AG08396 (cell line): Measurements from ENCODE around the gene ZNF423.

Experiments
- DNase-seq: peaks from one replicate; pipeline ENCODE4 v3.0.0; 2012; ENCODE audit warnings: low spot score, mixed read lengths

The ZNF423 gene

DNA sequence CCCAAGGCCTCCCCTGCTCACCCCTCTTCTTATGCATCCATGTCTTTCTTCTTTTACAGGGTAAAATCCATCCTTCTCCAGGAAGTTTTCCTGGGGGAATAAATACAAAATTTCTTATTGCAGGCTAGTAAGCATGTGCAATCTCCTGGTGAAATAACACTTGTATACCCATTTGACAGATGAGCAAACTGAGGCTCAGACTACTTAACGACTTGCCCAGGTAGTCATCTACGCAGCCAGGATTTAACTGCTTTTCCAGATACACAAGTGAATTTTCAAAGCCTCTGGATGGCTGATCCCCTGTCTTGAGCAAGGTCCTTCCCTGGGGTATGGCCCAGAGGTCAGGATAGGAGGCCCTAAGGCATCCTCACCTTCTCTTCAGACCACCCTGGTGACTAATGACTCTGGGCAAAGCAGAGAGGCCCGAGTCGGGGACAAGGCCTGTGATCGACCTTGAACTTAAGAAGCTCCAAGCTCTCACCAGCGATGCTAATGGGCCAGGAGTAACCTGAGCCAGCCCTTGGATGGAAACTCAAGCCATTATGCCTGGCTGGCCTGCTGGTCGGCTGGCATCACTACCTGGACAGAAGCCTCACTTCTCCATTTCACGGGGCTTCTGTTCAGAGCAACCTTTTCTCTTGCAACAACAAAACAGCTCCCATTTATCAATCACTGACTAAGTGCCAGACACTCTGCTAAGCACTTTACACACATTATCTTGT is 33.1 kb downstream of the ZNF423 start:
- DNase-seq: no peak

DNA sequence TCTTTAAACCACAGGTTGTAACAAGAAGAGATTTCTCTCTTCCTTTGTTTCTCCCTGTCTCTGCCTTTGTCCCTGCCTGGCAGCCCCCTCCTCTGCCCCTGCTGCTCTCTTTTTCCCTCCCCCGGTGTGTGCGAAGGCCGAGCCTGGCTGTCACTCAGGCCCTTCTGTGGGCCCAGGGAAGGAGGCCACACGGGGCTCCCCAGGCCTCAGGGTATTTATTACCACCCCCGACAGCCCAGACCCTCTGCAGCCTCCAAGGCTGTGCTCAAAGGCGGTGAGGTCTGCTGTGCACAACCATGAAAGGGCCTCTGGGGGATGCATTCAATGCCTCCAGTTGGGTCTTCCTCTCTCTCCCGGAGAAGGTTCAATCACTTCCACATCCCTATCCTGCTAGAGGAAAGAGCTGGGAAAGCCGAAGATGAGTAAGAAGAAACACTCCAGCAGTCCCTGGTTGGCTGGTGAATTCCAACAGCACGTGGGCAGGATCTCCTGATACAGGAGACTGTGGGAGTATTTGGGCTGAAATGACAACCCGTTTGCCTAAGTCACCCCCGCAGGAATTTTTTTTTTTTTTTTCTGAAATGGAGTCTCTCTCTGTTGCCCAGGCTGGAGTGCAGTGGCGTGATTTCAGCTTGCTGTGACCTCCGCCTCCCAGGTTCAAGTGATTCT is 34.2 kb downstream of the ZNF423 start:
- no peak for DNase-seq

DNA sequence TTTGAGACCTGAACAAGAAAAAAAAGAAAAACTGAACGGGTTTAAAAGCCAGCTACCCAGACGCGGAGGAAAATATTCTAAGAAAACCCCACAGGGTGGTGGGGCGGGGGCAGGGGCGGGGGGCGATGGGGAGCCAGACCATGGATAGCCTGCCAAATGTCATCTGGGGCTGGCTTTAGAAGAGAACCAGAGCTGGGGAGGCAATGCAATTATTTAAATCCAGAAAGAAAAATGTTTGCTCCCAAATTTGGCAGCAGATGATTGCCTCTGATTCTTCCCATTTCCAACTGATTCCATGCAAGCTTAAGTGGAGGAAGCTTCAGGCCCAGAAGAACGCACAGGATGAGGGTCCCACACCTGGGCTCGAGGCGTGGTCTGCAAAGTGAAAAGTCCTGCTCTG is 34.8 kb downstream of the ZNF423 start:
- DNase-seq: no peak

DNA sequence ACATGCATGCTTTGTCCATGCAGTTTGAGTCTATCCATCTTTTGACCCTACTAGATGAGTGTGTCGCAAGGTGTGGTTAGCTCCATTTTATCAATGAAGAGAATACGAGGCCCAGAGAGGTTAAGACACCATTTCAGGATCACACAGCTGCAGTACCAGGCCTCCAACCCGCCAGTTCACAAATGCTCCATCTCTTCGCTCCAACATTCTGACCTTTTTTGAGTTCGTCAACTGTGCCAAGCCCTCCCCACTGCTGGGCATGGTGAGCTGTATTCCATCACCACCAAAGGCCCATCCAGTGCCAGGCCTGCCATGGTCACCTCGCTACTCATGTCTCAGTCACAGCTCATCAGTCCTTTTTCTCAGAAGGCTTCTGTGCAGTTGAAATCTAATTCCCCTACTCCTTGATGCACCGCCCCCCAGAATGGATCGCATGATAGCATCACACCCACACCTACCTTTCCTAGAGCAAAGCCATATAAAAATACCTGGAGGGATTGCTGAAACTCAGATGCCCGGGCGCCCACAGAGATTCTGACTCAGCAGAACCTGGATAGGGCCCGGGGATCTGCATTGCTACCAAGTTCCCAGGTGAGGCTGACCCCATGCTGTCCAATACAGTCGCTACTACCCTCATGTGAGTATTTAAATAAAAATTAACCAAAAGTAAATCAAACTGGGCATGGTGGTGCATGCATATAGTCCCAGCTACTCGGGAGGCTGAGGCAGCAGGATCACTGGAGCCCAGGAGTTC is 38.0 kb downstream of the ZNF423 start:
- no peak for DNase-seq

DNA sequence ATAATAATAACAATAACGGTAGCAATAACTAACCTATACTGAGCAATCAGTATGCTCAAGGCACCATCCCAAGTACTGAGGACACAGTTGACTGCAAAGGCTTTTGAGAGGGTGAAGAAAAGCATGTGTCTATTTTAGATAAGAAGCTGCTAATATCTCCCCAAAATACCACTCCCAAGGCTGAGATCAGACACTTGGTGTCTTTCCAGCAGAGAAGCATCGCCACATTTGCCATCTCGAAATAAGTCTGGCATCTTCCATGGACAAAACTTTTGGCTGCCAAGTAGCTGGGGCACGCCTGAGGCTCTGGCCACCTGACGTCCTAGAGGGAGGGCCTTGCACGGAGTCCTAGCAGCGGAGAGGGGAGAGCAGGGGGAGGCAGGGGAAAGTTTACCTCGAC is 39.0 kb downstream of the ZNF423 start:
- DNase-seq: no peak

DNA sequence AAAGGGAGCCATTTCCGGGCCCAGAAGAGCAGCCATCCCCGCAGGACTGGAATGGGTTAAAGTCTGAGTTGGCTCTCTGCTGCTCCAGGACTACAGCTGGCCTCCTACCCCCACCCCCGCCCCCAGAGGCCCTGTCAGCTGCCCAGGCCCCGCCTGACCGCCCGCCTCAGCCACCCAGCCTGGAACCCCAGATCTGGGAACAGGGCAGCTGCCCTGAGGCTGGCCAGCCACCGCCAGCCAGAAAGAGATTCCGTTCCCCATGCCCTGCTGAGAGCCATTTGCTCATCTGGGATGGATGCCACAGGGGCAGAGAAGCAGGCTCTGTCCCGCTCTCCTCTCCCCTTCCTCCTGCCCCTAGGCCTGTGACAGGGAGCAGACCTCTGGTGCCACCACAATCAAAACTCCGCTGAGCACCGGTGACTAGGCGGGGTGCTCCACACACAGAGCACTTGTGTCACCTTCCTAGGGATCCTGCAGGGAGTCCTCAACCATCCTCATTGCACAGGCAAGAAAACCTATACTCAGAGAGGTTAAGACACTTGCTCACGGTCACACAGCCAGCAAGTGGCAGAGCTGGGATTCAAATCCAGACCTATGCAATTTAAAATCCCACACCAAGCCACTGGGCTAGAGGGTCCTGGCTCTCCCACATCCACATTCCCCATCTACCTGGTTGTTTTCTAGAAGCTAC is 44.1 kb downstream of the ZNF423 start:
- DNase-seq: no peak

DNA sequence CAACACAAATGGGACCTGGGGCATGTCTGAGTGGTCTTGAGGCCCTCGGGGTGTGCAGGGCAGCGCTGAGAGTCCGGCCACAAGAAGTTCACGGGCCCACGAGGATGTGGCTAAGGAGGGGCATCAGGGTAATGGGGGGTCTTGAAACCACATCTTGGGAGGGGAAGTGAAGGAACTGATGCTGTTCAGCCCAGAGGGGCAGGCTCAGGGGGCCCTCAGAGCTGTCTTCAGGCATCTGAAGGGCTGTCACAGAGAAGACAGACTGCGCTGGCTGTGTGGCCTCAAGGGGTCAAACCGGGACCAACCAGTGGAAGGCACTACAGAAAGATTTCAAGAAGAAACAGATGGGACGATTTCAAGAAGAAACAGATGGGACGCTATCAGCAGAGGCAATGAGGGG is 45.1 kb downstream of the ZNF423 start:
- no peak for DNase-seq

DNA sequence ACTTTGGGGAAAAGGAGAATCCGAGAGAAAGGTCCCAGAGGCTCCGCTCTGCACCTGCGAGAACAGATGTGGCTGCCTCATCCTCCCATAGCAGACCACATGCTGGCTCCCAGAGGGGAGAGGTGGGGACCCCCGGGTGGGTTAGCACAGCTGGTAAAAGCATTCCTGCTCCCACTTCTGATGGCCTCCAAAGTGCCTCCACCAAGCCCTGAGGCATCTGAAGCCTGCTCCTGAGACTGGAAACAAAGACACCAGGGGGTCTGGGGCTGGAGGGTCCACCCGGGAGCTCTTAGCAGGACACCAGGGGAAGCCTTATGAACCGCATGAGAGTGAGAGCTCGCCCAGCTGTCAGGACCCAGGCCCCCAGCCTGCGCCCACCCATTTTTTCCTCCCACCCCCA is 46.4 kb downstream of the ZNF423 start:
- DNase-seq: no peak

DNA sequence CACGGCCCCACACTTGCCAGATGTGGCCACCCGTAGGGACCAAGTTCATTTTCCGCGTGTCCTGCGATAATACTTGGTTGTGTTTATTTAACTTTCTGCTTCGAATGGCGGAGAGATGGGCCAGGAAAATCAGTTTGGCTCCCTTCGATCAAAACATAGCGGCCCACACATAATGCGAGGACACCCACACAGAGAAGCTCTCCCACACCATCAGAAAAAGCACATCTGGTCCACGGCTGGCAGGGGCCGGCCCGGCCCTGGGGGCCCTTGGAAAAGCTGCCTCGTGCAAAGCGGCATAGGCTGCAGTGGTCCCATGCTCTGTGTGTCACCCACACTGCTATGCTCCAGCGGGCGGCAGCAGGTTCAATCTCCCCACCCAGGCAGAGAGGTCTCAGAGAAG is 46.9 kb downstream of the ZNF423 start:
- DNase-seq: no peak

DNA sequence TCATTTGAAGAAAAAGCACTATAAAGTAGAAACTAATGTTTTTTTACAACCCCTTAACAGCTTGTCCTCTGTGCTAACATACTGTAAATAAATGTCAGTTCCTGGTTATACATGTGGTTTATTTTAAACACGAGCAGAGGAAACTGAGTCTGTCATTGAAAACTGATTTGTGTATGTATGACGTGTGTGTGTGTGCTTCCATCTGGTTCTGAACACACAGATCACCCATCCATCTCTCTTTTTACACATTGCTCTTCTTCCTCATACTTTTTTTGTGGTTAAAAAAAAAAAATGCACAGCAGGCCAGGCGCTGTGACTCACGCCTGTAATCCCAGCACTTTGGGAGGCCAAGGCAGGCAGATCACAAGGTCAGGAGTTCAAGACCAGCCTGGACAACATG is 49.5 kb downstream of the ZNF423 start:
- DNase-seq: no peak

DNA sequence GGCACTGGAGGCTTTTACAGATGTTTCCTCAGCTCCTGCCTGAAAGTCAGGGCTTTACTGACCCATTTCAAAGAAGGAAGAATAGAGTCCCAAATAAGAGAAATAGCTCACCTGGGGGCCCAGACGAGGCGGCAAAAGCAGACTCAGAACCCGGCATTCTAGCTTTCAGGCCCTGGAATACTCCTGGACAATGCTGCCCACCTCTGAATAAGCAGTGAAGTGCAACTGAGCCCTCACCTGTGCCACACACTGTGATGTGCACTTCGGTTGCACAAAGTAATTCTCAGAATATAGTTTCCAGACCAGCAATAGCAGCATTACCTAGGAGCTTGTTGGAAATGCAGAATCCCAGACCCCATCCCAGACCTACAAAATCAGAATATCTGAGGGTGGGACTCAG is 54.6 kb downstream of the ZNF423 start:
- no peak for DNase-seq

DNA sequence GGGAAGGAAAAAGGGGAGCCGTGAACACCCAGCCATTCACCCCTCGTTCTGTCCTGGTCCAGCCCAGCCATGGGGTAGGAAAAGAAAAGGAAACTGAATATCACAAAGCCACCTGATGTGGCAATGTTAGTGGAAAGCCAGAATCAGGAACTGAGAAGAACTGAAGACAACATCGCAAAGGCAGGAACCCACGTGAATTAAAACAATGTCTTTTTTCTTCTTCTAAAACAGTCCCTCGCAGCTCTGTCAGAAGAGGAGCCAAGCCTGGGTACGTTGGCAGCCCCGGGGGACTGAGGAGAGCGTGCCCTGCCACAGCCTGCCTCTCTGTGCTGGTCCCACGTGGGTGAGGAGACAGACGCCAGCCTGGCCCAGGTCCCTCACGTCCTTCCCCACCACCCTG is 55.0 kb downstream of the ZNF423 start:
- no peak for DNase-seq

DNA sequence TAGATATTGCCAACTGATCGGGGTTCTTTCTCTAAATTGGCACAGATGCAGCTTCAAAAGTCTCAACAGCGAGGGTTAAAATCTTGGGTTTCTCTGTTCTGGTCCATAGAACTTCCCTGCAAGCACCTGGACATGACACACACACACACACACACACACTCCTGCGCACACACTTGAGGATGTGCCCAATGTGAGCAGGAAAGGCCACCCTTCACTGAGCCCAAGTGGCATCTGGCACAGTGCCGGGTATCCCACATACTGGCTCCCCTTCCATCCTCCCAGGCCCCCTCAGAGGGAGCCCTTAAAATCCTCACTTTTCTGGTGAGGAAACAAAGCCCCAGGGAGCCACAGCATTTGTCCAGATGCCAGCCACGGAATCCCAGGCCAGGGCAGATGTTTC is 55.5 kb downstream of the ZNF423 start:
- no peak for DNase-seq

DNA sequence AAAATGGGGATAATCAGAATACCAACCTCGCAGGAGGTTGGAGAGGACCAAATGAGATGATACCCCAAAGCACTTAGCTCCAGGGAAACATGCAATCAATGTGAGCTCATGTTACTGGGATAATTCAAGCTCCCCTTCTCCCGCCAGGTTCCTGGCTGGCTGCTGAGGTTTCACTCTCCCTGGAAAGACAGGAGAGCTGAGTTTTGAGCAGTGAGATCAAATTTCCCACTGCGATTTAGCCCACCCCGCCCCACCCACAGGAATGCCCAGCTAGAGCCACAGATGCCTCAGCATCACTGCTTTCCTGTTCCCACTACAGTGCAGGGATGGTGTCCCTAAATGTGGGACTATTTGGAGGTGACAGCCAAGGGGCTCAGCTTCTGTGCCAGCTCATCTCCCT is 56.7 kb downstream of the ZNF423 start:
- DNase-seq: no peak

DNA sequence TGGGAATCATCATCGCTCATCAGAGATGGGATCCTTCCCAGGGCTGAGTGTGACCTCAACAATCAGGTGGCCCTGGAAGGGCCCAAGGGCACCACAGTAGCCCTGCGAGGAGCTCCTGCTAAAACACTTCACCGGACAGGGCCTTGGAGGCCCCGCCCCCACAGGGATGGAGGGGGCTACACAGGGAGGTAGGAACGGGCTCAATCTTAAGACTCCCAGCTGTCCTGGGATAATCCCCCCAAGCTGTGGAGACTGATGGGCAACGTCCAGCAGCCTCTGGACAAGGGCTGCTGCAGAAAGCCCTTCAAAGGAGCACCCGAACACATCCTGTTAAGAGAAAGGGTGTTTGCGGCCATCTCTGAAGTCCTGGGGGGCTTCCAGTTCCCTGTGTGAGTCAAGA is 60.4 kb downstream of the ZNF423 start:
- no peak for DNase-seq

DNA sequence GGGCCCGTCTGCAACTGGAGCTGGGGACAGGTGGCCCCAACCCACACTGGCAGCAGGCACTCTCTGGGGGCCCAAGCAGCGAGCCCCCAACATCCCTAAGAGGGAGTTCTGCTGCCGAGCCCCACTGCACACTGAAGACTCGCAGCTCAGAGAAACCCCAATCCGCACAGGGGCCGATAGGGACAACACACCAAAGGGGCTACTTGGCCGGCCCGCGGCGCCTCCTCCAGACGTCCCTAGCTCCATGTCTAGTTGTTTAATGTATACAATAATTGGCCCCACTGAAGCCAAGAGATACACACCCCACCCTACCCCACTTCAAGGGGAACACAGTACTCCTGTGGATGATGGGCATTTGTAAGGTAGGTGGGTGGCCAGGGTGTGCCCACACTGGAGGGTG is 62.7 kb downstream of the ZNF423 start:
- DNase-seq: no peak

DNA sequence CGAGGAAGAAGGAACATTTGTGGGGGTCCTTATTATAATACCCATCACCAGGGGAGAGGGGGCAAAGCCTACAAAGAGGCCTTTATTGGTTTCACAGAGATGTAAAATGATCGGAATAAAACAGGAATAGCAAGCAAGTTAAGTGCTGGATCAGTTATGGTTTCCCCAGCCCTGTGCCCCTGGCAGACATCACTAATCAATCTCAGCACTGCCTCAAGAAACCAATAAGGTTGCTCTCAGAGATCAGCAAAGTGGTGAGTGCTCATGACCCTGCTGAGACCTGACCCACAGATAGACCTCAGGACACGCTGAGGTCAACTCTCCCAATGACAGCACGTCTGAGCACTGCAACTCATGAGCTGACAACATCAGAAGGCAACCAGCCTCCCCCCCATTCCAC is 66.3 kb downstream of the ZNF423 start:
- DNase-seq: no peak

DNA sequence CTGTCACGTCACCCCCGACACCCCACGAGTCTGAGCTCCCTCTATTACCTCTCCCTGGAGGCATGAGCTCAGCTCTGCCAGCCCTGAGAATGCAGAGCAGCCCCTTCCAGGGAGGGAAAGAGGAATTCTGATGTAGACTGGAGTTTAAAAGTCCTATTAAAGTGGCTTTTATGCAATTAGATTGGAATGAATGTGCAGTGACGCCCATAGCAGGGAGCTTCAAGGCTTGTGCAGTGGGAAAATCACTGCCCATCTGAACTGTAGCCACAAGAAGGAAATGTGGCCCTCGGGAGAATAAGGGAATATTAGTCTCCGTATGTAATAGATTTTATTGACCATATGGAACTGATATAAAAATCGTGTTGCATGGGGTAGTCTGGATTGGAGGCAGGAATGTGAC is 66.9 kb downstream of the ZNF423 start:
- DNase-seq: no peak

DNA sequence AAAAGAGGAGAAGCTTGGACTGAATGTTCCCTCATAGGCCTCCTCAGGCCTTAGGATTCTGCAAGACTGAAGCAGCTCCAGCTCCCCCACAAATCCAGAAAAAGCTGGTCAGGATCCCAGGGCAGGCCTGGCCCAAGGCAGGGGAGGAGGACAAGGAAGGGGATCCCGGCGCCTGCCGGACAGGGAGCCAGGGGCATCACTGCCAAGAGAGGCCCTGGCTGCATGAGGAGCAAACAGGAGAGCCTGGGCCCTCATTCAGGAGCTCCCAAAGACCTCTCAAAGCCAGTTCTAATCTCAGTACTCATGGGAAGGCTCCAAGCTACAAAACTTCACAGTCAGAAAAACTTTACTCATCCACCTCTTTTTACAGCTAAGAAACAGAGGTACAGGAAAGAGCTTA is 67.3 kb downstream of the ZNF423 start:
- DNase-seq: no peak

DNA sequence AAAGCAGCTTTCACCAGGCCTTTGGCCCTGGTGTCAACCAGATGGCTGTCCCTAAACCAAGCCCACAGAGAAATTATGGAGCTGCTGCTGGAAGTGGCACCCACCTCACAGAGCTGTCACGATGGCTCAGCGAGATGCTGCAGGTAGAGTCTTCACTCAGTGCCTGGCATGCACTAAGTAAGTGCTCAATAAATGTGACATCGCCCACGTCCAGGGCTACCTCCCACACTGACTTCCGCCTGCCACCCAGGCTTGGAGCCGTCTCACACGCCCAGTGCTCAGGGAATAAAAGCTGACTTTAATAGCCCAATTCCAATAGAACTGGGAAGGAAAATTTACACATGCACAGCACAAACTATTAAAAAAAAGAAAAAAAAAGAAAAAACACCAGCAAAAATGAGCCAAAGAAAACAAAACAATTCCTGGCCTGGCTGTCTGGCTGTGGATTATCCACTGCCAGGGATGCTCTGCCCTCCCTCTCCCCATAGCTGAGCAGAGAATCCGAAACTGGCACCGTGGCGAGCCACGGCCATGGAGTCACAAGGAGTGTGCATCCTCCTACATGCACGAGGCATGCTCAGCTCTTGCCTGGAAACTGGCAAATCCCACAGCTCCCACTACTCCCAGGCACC is 68.9 kb downstream of the ZNF423 start:
- no peak for DNase-seq

DNA sequence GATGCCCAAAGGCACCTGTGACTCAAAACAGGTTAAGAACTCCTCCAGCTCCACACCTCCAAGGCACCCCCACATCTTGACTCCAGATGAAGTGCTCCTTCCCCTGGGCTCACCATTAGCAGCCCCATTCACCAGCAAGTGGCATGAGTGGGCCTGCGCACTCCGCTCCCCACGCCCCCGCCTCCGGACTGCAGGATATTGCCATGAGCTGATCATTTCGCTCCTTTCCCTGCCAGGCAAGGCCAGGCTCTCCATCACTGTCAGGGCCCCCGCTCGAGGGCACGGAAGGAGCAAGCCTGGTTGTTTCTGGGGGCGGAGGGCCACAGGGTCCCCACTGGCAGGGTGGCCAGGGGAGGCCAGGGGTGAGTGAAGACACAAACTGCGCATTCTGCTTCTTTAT is 69.9 kb downstream of the ZNF423 start:
- no peak for DNase-seq

DNA sequence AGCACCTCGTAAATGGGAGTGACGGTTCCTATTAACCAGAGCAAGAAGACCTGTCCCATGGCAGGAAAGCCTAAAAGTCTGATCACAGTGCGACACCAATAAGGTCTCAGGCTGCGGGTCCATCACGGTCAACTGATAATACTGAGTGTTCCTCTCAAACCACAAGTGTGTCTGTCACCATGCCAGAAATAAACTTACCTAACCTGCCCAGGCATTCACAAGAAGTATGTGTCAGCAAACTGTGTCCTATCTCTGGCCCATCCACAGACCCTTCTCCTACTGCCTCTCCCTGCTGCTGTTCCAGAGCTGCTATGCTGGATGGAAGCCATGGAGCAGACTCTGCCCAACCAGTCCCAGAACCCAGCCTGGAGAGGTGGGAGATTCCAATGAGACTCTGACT is 73.5 kb downstream of the ZNF423 start:
- DNase-seq: no peak
